ENCODE data around the gene SGCE. TPM values are rescaled to one million over a fixed set of nuclear protein-coding genes. Genes with fewer than 3 reads are reported as not detected.

The SGCE gene
- total RNA-seq, 1 donor from 2014 or later = 169 TPM

DNA sequence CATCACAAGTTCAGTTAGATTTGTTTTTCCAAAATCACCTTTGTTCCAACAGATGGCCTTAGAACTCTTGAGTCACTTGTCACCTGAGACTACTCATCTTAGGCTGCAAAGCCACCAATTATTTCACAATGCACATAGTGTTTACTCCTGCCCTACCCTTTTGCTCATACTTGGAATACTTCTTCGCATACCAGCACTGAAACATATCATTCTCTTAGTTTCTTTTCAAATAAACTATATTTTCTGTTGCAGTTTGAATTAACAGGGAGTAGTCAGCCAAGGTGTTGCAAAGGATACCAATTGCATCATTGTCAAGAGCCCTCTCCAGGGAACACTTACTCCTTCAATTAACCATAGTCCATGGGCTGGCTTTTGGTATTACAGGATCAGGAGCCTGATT lies 75.3 kb downstream of the SGCE start:
- no peak overlapping the region for H3K4me2 ChIP-seq
- H3K4me1 ChIP-seq = peaks cover 6% of the 10 kb centered on the region
- H4K20me1 ChIP-seq (ENCODE audit: low read depth) = no peaks in the 10 kb centered on the region
- H3K27me3 ChIP-seq = no peaks in the 10 kb centered on the region
- Mint-ChIP-seq H3K9me3 (peaks cover 14% of the 10 kb centered on the region), H3K27ac (no peak overlapping the region), H3K4me1 (no peaks in the 10 kb centered on the region), H3K4me3 (no peak overlapping the region), H3K36me3 (peaks cover 15% of the 10 kb centered on the region), H3K27me3 (ENCODE audit: insufficient read depth, low read depth) (peaks cover 6% of the 10 kb centered on the region)
- H3K79me2 ChIP-seq (ENCODE audit: low read depth) = no peaks in the 10 kb centered on the region
- H3K9me3 ChIP-seq (ENCODE audit: low read depth) = peaks cover 5% of the 10 kb centered on the region
- no peak for DNase-seq (ENCODE audit: low spot score)
- H2AFZ ChIP-seq (replicated peaks) = no peak overlapping the region
- TF ChIP-seq EZH2 (IDR thresholded peaks at IDR 0.05) = no peak
- TF ChIP-seq, protein P1, sequence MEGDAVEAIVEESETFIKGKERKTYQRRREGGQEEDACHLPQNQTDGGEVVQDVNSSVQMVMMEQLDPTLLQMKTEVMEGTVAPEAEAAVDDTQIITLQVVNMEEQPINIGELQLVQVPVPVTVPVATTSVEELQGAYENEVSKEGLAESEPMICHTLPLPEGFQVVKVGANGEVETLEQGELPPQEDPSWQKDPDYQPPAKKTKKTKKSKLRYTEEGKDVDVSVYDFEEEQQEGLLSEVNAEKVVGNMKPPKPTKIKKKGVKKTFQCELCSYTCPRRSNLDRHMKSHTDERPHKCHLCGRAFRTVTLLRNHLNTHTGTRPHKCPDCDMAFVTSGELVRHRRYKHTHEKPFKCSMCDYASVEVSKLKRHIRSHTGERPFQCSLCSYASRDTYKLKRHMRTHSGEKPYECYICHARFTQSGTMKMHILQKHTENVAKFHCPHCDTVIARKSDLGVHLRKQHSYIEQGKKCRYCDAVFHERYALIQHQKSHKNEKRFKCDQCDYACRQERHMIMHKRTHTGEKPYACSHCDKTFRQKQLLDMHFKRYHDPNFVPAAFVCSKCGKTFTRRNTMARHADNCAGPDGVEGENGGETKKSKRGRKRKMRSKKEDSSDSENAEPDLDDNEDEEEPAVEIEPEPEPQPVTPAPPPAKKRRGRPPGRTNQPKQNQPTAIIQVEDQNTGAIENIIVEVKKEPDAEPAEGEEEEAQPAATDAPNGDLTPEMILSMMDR (IDR thresholded peaks at IDR 0.05) = no peak
- TF ChIP-seq EZH2phosphoT487 (IDR thresholded peaks at IDR 0.05) = no peak
- H3K27ac ChIP-seq = no peak overlapping the region
- no peaks in the 10 kb centered on the region for H3K36me3 ChIP-seq
- H3K4me3 ChIP-seq = no peak overlapping the region
- H3F3A ChIP-seq (ENCODE audit: low read depth) = no peaks in the 10 kb centered on the region
- H3K9ac ChIP-seq = no peak overlapping the region

DNA sequence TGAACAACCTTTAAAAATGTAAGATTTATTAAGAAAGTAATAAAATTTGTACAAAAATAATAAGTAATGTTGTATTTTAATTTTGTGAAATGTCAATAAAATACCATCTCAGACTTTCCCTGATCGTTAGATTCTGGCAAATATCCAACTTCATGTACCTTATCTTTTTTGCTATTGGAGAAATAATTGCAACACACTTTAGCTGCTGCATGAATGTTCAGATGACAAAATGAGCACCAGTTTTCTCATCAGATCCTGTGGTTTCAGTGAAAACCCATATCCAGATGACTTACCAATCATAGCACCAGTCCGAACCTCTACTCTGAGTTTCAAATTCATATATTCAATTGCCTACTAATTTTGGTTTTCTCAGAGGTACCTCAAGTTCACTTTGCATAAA lies 76.5 kb downstream of the SGCE start:
- H3K79me2 ChIP-seq (ENCODE audit: low read depth) = no peaks in the 10 kb centered on the region
- no peaks in the 10 kb centered on the region for H3K36me3 ChIP-seq
- no peak overlapping the region for H3K27ac Mint-ChIP-seq
- no peak overlapping the region for H3K4me3 Mint-ChIP-seq
- H3K4me2 ChIP-seq = no peak overlapping the region
- no peaks in the 10 kb centered on the region for H4K20me1 ChIP-seq (ENCODE audit: low read depth)
- H3F3A ChIP-seq (ENCODE audit: low read depth) = no peaks in the 10 kb centered on the region
- TF ChIP-seq, protein P1 (IDR thresholded peaks at IDR 0.05) = no peak
- TF ChIP-seq EZH2 (IDR thresholded peaks at IDR 0.05) (no peak), EZH2phosphoT487 (IDR thresholded peaks at IDR 0.05) (no peak)
- H3K27ac ChIP-seq = no peak overlapping the region
- peaks cover 13% of the 10 kb centered on the region for H3K9me3 ChIP-seq (ENCODE audit: low read depth)
- no peak overlapping the region for H3K9ac ChIP-seq
- no peaks in the 10 kb centered on the region for H3K27me3 ChIP-seq
- H2AFZ ChIP-seq (replicated peaks) = no peak overlapping the region
- peaks cover 22% of the 10 kb centered on the region for H3K36me3 Mint-ChIP-seq
- H3K4me3 ChIP-seq = no peak overlapping the region
- H3K27me3 Mint-ChIP-seq (ENCODE audit: insufficient read depth, low read depth) = peaks cover 6% of the 10 kb centered on the region
- DNase-seq (ENCODE audit: low spot score) = no peak
- H3K9me3 Mint-ChIP-seq = peaks cover 22% of the 10 kb centered on the region
- H3K4me1 Mint-ChIP-seq = no peaks in the 10 kb centered on the region
- H3K4me1 ChIP-seq = peaks cover 6% of the 10 kb centered on the region

DNA sequence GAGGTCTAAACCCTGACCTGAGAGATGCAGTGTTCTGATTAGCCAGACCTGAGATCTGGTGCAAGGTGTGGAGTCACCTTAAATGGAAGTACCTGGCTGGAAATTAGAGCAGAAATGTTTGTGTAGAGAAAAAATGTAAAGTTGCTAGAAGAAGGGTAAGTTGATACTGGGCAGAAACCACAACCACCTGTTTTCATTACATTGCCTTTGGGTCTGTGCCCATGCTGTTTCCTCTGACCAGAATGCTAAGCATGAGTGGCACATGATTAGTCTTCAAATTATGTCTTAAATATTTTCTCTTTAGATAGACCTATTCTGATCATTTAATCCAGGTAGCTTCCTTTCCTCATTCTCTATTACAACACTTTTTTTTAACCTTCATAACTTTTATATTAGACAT lies 77.3 kb downstream of the SGCE start:
- DNase-seq (ENCODE audit: low spot score) = no peak
- H3K36me3 Mint-ChIP-seq = peaks cover 25% of the 10 kb centered on the region
- H3K9me3 Mint-ChIP-seq = peaks cover 29% of the 10 kb centered on the region
- no peaks in the 10 kb centered on the region for H3K27me3 ChIP-seq
- H3K4me1 Mint-ChIP-seq = no peaks in the 10 kb centered on the region
- H3K9me3 ChIP-seq (ENCODE audit: low read depth) = peaks cover 13% of the 10 kb centered on the region
- H2AFZ ChIP-seq (replicated peaks) = no peak overlapping the region
- no peaks in the 10 kb centered on the region for H4K20me1 ChIP-seq (ENCODE audit: low read depth)
- TF ChIP-seq, protein P1 (IDR thresholded peaks at IDR 0.05) = no peak
- no peak for TF ChIP-seq EZH2phosphoT487 (IDR thresholded peaks at IDR 0.05)
- no peak for TF ChIP-seq EZH2 (IDR thresholded peaks at IDR 0.05)
- no peak overlapping the region for H3K4me2 ChIP-seq
- no peak overlapping the region for H3K27ac ChIP-seq
- H3K27ac Mint-ChIP-seq = no peak overlapping the region
- no peaks in the 10 kb centered on the region for H3K79me2 ChIP-seq (ENCODE audit: low read depth)
- H3K4me3 Mint-ChIP-seq = no peak overlapping the region
- no peaks in the 10 kb centered on the region for H3F3A ChIP-seq (ENCODE audit: low read depth)
- no peaks in the 10 kb centered on the region for H3K36me3 ChIP-seq
- no peak overlapping the region for H3K9ac ChIP-seq
- peaks cover 6% of the 10 kb centered on the region for H3K27me3 Mint-ChIP-seq (ENCODE audit: insufficient read depth, low read depth)
- no peak overlapping the region for H3K4me3 ChIP-seq
- H3K4me1 ChIP-seq = peaks cover 6% of the 10 kb centered on the region

Measured in neural progenitor cell (in vitro differentiated cells).